ENCODE results near the gene STAT4. TPM values are rescaled to one million over a fixed set of nuclear protein-coding genes. Genes with fewer than 3 reads are reported as not detected.
A peak's percentile ranks its signal among the peaks of the same experiment; 100 is the strongest.

STAT4 gene
- total RNA-seq, 1 experiment from 2014 or later: not detected

GRCh38 chr2:191100216-191100615 is 50.6 kb downstream of the STAT4 start:
- DNase-seq (ENCODE audit: low read depth): no peak

GRCh38 chr2:191087311-191087710 is 63.5 kb downstream of the STAT4 start:
- no peak for DNase-seq (ENCODE audit: low read depth)

- no peak for DNase-seq (ENCODE audit: low read depth)
These were observed 64.1 kb downstream of the STAT4 start for GRCh38 chr2:191086706-191087105.

- DNase-seq (ENCODE audit: low read depth): no peak
These were observed 67.3 kb downstream of the STAT4 start for GRCh38 chr2:191083540-191083939.

GRCh38 chr2:191082321-191082720 is 68.5 kb downstream of the STAT4 start:
- no peak for DNase-seq (ENCODE audit: low read depth)

GRCh38 chr2:191081411-191082155 is 69.2 kb downstream of the STAT4 start:
- no peak for DNase-seq (ENCODE audit: low read depth)

DNA sequence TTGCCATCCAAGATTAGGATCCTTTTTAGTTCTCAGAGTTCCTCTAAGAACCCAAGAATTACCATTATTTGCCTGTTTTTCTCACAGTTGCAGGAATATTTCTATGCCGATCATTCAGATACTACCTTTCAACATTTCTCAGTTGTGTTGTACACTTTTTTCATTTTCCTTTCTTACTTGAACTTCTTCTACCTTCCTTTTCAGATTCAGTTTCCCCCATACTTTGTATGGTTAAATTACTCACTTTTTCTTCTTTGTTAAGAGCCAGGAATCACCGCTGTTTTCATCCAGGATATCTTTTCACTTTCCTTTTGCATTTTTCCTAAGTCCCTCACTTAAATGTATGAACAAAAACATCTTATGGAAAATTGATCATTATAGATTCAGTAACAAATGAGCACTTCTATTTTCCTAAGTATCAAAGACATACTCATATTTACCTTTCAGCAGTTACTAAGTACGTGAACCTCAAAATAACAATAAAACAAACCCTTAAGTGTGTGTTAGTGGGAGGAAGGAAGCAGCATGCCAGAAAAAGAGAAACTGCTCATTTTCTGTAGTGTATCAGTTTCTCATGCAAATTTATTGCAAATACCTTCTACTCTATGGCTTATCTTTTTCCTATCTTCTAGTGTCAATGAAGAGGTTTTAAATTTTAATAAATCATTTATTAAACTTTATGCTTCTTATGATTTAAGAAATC is 72.5 kb downstream of the STAT4 start:
- DNase-seq (ENCODE audit: low read depth): no peak

- no peak for DNase-seq (ENCODE audit: low read depth)
These were observed 80.5 kb downstream of the STAT4 start for GRCh38 chr2:191070276-191070675.

GRCh38 chr2:191069606-191070005 is 81.2 kb downstream of the STAT4 start:
- no peak for DNase-seq (ENCODE audit: low read depth)

- DNase-seq (ENCODE audit: low read depth): no peak
These were observed 83.9 kb downstream of the STAT4 start for GRCh38 chr2:191066919-191067233.

- DNase-seq (ENCODE audit: low read depth): no peak
These were observed 84.4 kb downstream of the STAT4 start for GRCh38 chr2:191066197-191066918.

- DNase-seq (ENCODE audit: low read depth): no peak
These were observed 85.0 kb downstream of the STAT4 start for GRCh38 chr2:191065785-191066184.

- DNase-seq (ENCODE audit: low read depth): no peak
These were observed 86.2 kb downstream of the STAT4 start for GRCh38 chr2:191064590-191064989.

DNA sequence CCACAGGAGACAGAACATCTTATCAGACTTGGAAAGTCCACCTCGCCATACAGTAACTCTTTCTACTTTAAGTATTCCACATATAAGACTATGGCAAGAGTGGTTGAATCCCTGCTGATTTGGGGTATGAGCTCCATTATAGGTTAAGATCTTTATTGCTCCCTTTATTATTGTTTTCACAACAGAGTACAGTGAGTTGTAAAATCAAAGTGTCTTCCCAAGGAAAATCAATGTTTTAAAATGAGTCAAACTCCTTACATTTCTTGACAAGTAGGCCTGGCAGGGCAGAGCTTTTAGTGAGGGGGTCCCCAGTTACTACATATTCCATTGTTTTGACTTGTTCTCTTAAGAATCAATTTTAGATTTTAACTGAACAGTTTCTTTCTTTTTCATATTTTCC is 87.2 kb downstream of the STAT4 start:
- DNase-seq (ENCODE audit: low read depth): no peak

- DNase-seq (ENCODE audit: low read depth): no peak
These were observed 89.3 kb downstream of the STAT4 start for GRCh38 chr2:191061381-191061980.

- DNase-seq (ENCODE audit: low read depth): no peak
These were observed 91.5 kb downstream of the STAT4 start for GRCh38 chr2:191059308-191059707.

DNA sequence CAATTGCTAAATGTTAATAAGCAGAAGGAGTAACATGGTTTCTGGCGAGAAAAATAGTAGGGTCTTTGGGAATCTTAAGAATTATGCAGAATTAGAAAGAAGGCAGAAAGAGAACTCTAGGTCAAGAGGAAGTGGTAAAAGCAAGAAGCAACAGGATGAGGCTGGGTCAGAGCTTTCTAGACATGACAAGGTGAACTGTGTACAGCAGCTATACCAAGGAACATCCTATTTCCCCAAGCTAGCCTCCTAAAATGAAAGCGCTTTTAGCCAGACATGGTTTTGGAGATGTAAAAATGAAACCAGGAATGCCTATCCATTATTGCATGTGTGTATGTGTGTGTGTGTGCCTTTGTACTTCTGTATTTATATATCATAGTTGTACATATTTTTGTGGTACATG is 94.6 kb downstream of the STAT4 start:
- no peak for DNase-seq (ENCODE audit: low read depth)

- no peak for DNase-seq (ENCODE audit: low read depth)
These were observed 97.5 kb downstream of the STAT4 start for GRCh38 chr2:191053256-191053655.

- peak; percentile 68 for DNase-seq (ENCODE audit: low read depth)
These were observed 98.7 kb downstream of the STAT4 start for GRCh38 chr2:191051825-191052778.

- DNase-seq (ENCODE audit: low read depth): peak; percentile 19
These were observed 99.6 kb downstream of the STAT4 start for GRCh38 chr2:191051177-191051576.

DNA sequence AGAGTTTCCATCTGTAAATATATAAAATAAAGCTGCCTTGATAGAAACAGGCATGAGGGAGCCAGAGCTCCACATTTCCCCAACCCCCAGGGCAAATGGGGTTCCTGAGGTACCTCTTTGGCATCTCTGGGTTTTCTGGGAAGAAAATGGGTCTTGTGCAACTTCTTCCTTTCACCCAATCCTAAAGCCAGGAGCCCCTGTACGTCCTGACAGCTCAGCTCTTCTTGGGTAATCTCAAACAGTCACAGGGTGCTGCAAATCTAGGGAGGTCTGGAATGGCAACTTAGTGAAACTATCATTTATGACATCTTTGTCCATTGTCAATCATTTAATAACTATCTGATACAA is 100.2 kb downstream of the STAT4 start:
- DNase-seq (ENCODE audit: low read depth): no peak

Data from HT1080 (cell line).